OCI-LY1 (cell line): ENCODE measurements around the gene HACE1.

ENCODE experiments used
- EZH2 ChIP-seq: fragments of 200-600 bp; sonication (generic), shearing (Covaris generic); IDR thresholded peaks from 2 replicates; pipeline ENCODE4 v1.8.0; 2017; ENCODE audit warnings: borderline replicate concordance, mixed run types, mild to moderate bottlenecking, antibody characterized with exemption, low read length, moderate library complexity, mixed read lengths
- TF ChIP-seq, protein P1 (sequence below): fragments of 200-600 bp; sonication (generic), shearing (Covaris generic); IDR thresholded peaks from 2 replicates; pipeline ENCODE4 v1.5.1; 2017; ENCODE audit warnings: mild to moderate bottlenecking, antibody characterized with exemption, low read length, moderate library complexity, mixed read lengths

DNA sequence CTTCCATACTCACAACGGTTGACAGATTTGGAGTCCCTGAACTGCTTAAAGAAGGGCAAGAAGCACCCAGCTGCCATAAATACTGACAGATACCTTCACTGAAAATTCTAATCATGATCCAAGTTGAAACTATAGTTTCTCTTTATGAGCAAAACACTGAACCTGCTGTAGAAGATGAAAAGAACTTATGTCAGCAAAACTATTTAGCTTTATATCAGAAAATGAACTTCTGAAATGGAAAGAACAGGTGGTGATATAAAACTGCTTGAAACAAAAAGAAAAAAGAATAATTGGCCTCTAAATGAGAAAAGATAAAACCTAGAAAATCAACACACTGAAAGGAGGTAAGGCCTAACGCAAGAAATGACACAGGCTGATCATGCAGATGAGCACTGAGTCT lies 72.4 kb downstream of the HACE1 start:
- no peak for TF ChIP-seq EZH2
- TF ChIP-seq, protein P1, sequence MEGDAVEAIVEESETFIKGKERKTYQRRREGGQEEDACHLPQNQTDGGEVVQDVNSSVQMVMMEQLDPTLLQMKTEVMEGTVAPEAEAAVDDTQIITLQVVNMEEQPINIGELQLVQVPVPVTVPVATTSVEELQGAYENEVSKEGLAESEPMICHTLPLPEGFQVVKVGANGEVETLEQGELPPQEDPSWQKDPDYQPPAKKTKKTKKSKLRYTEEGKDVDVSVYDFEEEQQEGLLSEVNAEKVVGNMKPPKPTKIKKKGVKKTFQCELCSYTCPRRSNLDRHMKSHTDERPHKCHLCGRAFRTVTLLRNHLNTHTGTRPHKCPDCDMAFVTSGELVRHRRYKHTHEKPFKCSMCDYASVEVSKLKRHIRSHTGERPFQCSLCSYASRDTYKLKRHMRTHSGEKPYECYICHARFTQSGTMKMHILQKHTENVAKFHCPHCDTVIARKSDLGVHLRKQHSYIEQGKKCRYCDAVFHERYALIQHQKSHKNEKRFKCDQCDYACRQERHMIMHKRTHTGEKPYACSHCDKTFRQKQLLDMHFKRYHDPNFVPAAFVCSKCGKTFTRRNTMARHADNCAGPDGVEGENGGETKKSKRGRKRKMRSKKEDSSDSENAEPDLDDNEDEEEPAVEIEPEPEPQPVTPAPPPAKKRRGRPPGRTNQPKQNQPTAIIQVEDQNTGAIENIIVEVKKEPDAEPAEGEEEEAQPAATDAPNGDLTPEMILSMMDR: no peak
